ENCODE results near the gene ZNFX1. TPM values are rescaled to one million over a fixed set of nuclear protein-coding genes. Genes with fewer than 3 reads are reported as not detected.

Gene ZNFX1
- total and polyA plus RNA-seq, 5 donors from 2014 or later: 35.4 to 64.6 (median 54.1) TPM

DNA sequence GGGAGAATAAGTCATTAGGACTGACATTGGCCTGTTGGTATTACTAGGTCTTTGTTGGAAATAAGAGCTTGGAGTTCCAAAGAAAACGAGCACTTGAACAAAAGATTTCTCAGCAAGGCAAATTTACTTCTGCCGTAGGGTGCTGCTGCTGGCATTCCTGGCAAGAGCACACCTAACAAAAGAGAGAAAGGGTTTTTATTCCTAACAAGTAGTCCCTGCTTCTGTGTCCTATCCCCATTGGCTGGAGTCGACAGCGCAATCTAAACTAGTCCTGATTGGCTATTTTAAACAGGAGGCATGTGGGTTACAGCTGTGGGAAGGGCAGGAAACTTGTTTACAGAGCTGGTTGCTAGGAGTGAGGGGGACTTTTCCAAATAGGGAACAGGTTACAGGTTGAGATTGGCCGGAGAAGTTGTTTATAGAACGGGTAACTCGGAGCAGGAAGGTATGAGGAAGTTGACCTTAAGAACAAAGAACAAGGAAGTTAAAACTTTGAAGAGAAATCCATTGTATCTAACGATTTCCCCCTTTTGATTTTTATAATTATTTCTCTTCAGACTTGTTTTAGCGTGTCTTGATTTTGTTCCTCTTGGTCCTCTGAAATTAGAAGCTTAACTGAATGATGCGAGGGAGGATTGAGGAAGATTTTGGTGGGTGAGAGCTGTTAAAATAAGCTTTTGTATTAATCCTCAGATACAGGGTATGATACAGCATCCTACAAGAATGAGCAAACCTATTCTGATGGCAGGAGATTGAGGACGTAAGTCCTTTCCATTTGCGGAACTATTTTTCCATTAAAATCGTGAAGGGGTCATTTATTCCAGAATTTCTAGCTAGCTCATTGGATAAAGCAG is 3.4 kb upstream of the ZNFX1 start:
- H3K4me1 Mint-ChIP-seq: peaks cover 27 to 81% (median 57%) of the 10 kb centered on the region in 4 donors
- Histone ChIP-seq H3K4me3 (ENCODE audit: low read depth, low read length) (peak overlapping the region; percentile 93), H3K27me3 (ENCODE audit: control insufficient read depth, insufficient read depth, low read length) (no peaks in the 10 kb centered on the region), H3K36me3 (ENCODE audit: control insufficient read depth, insufficient read depth, low read length) (peaks cover 70% of the 10 kb centered on the region), H3K4me1 (ENCODE audit: control insufficient read depth, insufficient read depth, low read length, poor library complexity, severe bottlenecking) (peaks cover 35% of the 10 kb centered on the region), H3K9me3 (ENCODE audit: control insufficient read depth in 2 of 2, low read length in 2 of 2) (peaks cover 59 to 67% of the 10 kb centered on the region in 2 experiments), H3K27ac (ENCODE audit: insufficient read depth, low read length, poor library complexity, severe bottlenecking) (peak overlapping the region; percentile 7)
- H3K27ac Mint-ChIP-seq: peak overlapping the region in 2 of 3 donors; percentile 33 to 96
- peak overlapping the region; percentile 77 to 98 (median 91) for H3K4me3 Mint-ChIP-seq
- ATAC-seq (ENCODE audit: low read depth in 2 of 2) (no peak), DNase-seq (no peak)
- H3K27me3 Mint-ChIP-seq: peaks cover 14% of the 10 kb centered on the region
- H3K9me3 Mint-ChIP-seq: peaks cover 0 to 68% (median 34%) of the 10 kb centered on the region in 7 donors
- H3K36me3 Mint-ChIP-seq: peaks cover 70% of the 10 kb centered on the region

DNA sequence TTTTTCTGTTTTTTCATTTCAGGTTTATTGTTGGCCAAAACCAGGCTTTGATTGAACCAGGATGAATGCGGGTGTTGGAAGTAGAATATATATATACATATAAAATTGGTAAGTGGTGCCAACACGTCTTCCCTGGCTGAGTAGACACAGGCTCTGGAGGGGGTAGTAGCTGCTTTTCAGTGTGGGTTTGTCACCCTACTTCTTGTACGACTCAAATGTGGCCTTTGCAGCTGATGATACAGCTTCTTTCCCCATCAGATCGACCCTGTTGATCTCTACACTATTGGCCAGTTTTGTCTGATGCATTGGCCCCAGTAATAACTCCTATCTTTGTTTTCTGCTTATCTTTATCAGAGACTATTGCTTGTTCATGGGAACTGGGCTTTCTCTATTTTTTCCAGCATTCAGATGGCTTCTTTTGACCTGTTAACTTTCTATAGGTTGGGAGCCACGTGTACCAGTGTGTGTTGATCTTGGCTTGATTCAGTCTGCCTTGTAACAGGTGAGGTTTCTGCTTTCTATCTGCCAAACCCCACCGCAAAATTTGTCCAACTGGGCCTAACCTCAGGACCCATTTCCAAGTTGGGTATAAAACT is 2.7 kb upstream of the ZNFX1 start:
- peaks cover 43% of the 10 kb centered on the region for H3K4me1 ChIP-seq (ENCODE audit: control insufficient read depth, insufficient read depth, low read length, poor library complexity, severe bottlenecking)
- H3K27ac ChIP-seq (ENCODE audit: insufficient read depth, low read length, poor library complexity, severe bottlenecking): peak overlapping the region; percentile 7
- peaks cover 64% of the 10 kb centered on the region for H3K36me3 ChIP-seq (ENCODE audit: control insufficient read depth, insufficient read depth, low read length)
- no peaks in the 10 kb centered on the region for H3K27me3 ChIP-seq (ENCODE audit: control insufficient read depth, insufficient read depth, low read length)
- peak overlapping the region; percentile 93 for H3K4me3 ChIP-seq (ENCODE audit: low read depth, low read length)
- DNase-seq (no peak), ATAC-seq (ENCODE audit: low read depth in 2 of 2) (no peak)
- Mint-ChIP-seq H3K4me3 (peak overlapping the region; percentile 89 to 98 (median 95)), H3K4me1 (peaks cover 33 to 85% (median 62%) of the 10 kb centered on the region in 4 donors), H3K9me3 (peaks cover 0 to 60% (median 34%) of the 10 kb centered on the region in 7 donors), H3K27me3 (peaks cover 14% of the 10 kb centered on the region), H3K27ac (peak overlapping the region; percentile 56 to 96 (median 90)), H3K36me3 (peaks cover 65% of the 10 kb centered on the region)
- peaks cover 52 to 60% of the 10 kb centered on the region in 2 experiments for H3K9me3 ChIP-seq (ENCODE audit: control insufficient read depth in 2 of 2, low read length in 2 of 2)

DNA sequence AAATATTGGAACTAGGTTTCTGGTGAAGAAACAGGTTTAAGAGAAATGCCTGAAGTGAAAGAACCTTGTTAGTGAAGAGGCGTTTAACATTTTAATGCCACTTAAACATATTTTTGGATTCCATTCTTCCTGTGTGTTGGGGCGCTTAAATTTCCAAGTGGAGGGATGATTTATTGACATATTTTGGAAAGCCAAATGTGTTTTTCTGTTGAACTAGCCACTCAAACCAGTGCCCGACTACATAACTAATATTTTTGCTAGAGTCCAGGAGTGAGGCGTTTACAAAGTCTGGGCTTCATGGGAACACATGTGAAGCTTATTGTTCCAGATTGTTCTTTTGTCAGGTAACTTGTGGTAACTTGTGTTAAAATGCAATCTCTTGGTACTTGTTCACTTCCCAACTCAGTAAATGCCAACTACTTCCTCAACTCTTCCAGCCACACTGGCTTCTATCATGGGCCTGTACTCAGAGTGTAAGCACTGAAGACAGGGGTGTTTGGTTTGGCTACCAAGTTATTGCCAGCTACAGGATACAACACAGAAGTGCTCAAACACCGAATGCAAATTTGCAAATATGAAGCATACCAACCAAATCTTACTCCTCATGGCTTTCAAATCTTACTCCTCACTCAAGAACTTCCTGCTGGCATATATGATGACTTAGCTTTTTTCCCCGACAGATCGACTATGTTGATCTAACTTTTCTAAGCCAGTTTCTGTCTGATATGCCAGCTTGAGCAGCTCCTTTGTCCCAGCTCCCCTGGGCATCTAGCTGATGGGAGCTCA is 2.0 kb upstream of the ZNFX1 start:
- peaks cover 46 to 53% of the 10 kb centered on the region in 2 experiments for H3K9me3 ChIP-seq (ENCODE audit: control insufficient read depth in 2 of 2, low read length in 2 of 2)
- peak overlapping the region; percentile 93 for H3K4me3 ChIP-seq (ENCODE audit: low read depth, low read length)
- Mint-ChIP-seq H3K4me3 (peak overlapping the region; percentile 89 to 98 (median 95)), H3K27me3 (peaks cover 14% of the 10 kb centered on the region), H3K36me3 (peaks cover 63% of the 10 kb centered on the region), H3K4me1 (peaks cover 34 to 85% (median 64%) of the 10 kb centered on the region in 4 donors), H3K27ac (peak overlapping the region; percentile 96 to 98 (median 97)), H3K9me3 (peaks cover 0 to 54% (median 31%) of the 10 kb centered on the region in 7 donors)
- peak in 1 of 3 donors; percentile 52 for DNase-seq
- H3K27me3 ChIP-seq (ENCODE audit: control insufficient read depth, insufficient read depth, low read length): no peaks in the 10 kb centered on the region
- H3K36me3 ChIP-seq (ENCODE audit: control insufficient read depth, insufficient read depth, low read length): peaks cover 62% of the 10 kb centered on the region
- peak overlapping the region; percentile 95 for H3K27ac ChIP-seq (ENCODE audit: insufficient read depth, low read length, poor library complexity, severe bottlenecking)
- no peak for ATAC-seq (ENCODE audit: low read depth in 2 of 2)
- peaks cover 48% of the 10 kb centered on the region for H3K4me1 ChIP-seq (ENCODE audit: control insufficient read depth, insufficient read depth, low read length, poor library complexity, severe bottlenecking)

DNA sequence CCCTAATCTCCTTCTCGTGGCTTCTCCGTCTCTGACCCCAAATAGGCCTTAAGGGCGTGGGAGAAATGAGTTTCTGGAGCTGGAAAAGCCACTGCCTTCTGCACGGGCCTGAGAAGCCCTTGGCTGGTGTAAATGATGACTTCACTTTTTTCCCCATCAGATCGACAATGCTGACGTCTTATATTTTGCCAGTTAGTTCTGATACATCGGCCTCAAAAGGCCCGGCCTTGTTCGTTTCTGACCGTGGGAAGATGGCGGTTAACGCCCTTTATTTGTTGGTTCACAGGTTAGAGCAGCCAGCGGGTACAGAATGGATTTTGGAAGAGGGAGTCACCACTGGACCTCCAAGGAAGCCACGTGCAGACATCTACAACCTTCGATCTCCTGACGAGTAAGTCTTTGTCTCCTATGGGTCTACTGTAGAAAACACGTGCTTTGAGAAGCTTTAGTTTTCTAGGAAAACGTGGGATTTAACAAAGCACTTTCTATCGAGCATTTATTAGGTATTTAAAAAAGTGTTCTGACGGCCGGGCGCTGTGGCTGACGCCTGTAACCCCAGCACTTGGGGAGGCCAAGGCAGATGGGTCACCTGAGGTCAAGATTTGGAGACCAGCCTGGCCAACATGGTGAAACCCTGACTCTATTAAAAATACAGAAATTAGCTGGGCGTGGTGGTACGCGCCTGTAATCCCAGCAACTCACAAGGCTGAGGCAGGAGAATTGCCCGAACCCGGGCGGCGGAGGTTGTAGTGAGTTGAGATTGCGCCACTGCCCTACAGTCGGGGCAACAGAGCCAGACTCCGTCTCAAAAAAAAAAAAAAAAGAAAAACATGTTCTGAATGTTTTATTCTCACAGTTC is 1.2 kb upstream of the ZNFX1 start:
- H3K36me3 ChIP-seq (ENCODE audit: control insufficient read depth, insufficient read depth, low read length): peaks cover 57% of the 10 kb centered on the region
- Mint-ChIP-seq H3K4me1 (peaks cover 31 to 79% (median 61%) of the 10 kb centered on the region in 4 donors), H3K27me3 (peaks cover 14% of the 10 kb centered on the region), H3K9me3 (peaks cover 0 to 45% (median 28%) of the 10 kb centered on the region in 7 donors), H3K4me3 (peak overlapping the region; percentile 89 to 98 (median 95)), H3K27ac (peak overlapping the region; percentile 96 to 98 (median 97)), H3K36me3 (peaks cover 56% of the 10 kb centered on the region)
- peaks cover 40 to 45% of the 10 kb centered on the region in 2 experiments for H3K9me3 ChIP-seq (ENCODE audit: control insufficient read depth in 2 of 2, low read length in 2 of 2)
- H3K27ac ChIP-seq (ENCODE audit: insufficient read depth, low read length, poor library complexity, severe bottlenecking): peak overlapping the region; percentile 95
- peaks cover 48% of the 10 kb centered on the region for H3K4me1 ChIP-seq (ENCODE audit: control insufficient read depth, insufficient read depth, low read length, poor library complexity, severe bottlenecking)
- no peaks in the 10 kb centered on the region for H3K27me3 ChIP-seq (ENCODE audit: control insufficient read depth, insufficient read depth, low read length)
- peak overlapping the region; percentile 93 for H3K4me3 ChIP-seq (ENCODE audit: low read depth, low read length)
- ATAC-seq (ENCODE audit: low read depth in 2 of 2) (no peak), DNase-seq (peak in 1 of 3 donors; percentile 17)

DNA sequence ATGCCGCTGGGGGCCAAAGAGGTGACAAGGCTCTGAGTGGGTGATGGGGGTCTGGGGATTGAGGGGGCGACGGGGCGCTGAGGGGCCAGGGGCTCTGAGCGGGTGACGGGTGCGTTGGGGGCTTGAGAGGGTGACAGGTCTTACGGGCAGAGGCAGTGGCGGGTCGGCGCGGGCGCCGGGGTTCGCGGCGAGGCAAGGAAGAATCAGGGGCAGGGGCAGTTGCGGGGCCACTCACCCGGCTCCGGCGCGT is 146 bp downstream of the ZNFX1 start:
- H3K36me3 ChIP-seq (ENCODE audit: control insufficient read depth, insufficient read depth, low read length): peaks cover 52% of the 10 kb centered on the region

DNA sequence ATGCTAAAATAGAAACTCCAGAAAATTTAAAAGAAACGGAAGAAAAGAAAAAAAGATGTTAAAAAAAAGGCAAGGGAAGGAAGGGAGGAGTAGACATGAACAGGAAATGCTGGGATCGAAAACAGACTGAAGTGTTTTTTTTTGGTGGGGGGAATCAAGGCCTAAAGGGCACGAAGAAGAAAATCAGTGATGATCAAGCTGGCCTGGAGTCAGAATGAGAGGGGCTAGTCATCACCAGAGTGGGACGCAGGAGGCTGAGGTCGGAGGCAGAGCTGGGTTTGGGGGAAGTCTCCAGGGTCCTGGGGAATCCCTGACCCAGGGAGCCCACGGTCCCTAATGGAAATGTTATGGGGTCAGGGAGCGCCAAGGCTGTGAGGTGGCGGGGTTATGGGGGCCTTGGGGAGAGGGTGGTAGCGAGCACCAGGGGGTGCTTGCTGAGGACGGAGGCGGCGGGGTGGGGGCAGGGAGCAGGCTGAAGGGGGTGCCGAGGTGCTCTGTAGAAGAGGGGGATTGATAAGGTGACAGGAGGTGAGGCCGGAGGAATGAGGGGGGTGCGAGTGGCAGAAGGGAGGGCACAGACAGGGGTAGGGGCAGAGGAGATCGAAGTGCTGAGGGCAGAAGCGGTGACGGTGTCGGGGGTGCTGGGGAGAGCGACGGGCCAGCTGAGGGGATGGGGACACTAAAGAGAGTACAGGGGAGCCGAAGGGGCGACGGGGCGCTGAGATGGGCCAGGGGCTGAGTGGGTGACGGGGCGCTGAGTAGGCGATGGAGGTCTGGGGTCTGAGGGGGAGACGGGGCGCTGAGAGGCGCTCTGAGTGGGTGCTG is 684 bp downstream of the ZNFX1 start:
- peak overlapping the region; percentile 92 for H3K4me3 ChIP-seq (ENCODE audit: low read depth, low read length)
- Mint-ChIP-seq H3K27me3 (peaks cover 14% of the 10 kb centered on the region), H3K4me1 (peaks cover 33 to 77% (median 53%) of the 10 kb centered on the region in 4 donors), H3K27ac (peak overlapping the region; percentile 92 to 97 (median 96)), H3K9me3 (peaks cover 0 to 27% (median 12%) of the 10 kb centered on the region in 7 donors), H3K36me3 (peaks cover 43% of the 10 kb centered on the region), H3K4me3 (peak overlapping the region; percentile 89 to 98 (median 98))
- DNase-seq: peak in 2 of 3 donors; percentile 19 to 35
- ATAC-seq (ENCODE audit: low read depth in 2 of 2): no peak
- H3K27ac ChIP-seq (ENCODE audit: insufficient read depth, low read length, poor library complexity, severe bottlenecking): peak overlapping the region; percentile 95
- H3K27me3 ChIP-seq (ENCODE audit: control insufficient read depth, insufficient read depth, low read length): no peaks in the 10 kb centered on the region
- peaks cover 49% of the 10 kb centered on the region for H3K36me3 ChIP-seq (ENCODE audit: control insufficient read depth, insufficient read depth, low read length)
- H3K9me3 ChIP-seq (ENCODE audit: control insufficient read depth in 2 of 2, low read length in 2 of 2): peaks cover 23 to 26% of the 10 kb centered on the region in 2 experiments
- H3K4me1 ChIP-seq (ENCODE audit: control insufficient read depth, insufficient read depth, low read length, poor library complexity, severe bottlenecking): peaks cover 59% of the 10 kb centered on the region

More for the DNA sequence above, 146 bp downstream of the ZNFX1 start:
- DNase-seq (no peak), ATAC-seq (ENCODE audit: low read depth in 2 of 2) (no peak)
- Mint-ChIP-seq H3K27ac (peak overlapping the region; percentile 92 to 97 (median 96)), H3K9me3 (peaks cover 0 to 32% (median 18%) of the 10 kb centered on the region in 7 donors), H3K4me1 (peaks cover 28 to 77% (median 52%) of the 10 kb centered on the region in 4 donors), H3K36me3 (peaks cover 44% of the 10 kb centered on the region), H3K4me3 (peak overlapping the region; percentile 89 to 98 (median 98)), H3K27me3 (peaks cover 14% of the 10 kb centered on the region)
- peaks cover 28 to 32% of the 10 kb centered on the region in 2 experiments for H3K9me3 ChIP-seq (ENCODE audit: control insufficient read depth in 2 of 2, low read length in 2 of 2)
- H3K4me1 ChIP-seq (ENCODE audit: control insufficient read depth, insufficient read depth, low read length, poor library complexity, severe bottlenecking): peaks cover 53% of the 10 kb centered on the region
- H3K4me3 ChIP-seq (ENCODE audit: low read depth, low read length): peak overlapping the region; percentile 45
- H3K27ac ChIP-seq (ENCODE audit: insufficient read depth, low read length, poor library complexity, severe bottlenecking): peak overlapping the region; percentile 95
- H3K27me3 ChIP-seq (ENCODE audit: control insufficient read depth, insufficient read depth, low read length): no peaks in the 10 kb centered on the region
